Measurements from ENCODE around the gene RUNX3.
"Not testable (repeated sequence)": the region's sequence is repeated elsewhere in the genome, so short reads cannot be mapped to it uniquely, and the experiment has no call there.

RUNX3 gene

GRCh38 chr1:24911651-24912155 is 18.4 kb downstream of the RUNX3 start:
- no peak for DNase-seq

DNA sequence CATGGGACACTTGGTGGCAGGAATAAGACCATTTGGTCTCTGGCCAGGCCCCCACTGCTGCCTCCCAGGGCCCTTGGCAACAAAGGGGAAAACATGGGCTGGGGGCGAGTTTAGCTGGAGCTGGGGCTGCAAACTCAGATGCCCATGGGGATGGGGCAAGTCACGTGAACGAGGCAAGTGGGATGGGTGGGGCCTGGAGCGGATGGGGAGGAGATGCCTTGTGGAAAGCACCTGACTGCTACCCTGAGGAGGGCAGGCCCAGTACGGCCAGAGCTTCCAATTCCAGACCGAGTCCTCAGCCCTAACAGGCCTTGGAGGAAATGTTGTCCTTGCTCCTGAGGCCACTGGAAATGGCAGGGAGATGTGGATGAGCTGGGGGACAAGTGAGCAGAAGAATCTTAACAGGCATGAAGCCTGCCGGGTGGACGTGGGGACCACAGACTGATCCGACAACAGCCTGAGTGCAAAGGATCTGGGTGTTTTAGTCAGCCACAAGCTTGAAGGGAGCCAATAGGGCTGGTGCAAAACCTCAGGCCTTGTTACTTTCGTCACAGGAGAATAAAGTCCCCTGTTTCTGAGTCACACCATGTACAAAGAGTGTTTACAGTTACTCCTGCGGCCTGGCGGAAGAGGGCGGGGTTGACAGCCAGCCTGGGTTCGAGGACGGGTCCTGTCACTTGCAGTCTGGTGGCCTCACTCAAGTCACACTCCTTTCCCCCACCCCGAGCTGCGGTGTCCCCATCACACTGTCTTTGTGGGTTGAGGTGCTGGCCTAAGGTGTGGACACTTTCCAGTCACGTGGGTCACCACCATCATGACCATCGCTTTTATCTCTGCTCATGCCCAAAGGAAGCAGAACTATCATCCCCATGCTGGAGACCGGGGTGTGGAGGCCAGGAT is 19.1 kb downstream of the RUNX3 start:
- no peak for DNase-seq

DNA sequence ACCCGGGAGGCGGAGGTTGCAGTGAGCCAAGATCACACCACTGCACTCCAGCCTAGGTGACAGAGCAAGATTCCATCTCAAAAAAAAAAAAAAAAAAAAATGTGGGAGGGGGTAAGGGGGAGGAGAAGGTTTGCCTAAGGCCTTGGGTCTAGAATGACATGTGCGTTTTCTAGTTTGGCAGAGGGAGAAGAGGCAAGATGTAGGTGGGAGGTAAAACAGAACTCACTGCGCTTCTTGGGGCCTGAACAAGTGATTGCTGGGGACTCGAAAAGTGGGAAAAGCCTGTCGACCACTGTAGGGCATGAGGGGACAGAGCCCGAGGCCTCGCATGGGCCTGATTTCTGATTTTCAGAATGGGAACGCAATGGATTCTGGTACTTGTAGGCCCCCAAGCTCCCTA is 19.9 kb downstream of the RUNX3 start:
- no peak for DNase-seq

- DNase-seq: no peak
Observed at GRCh38 chr1:24909388-24909898, 20.6 kb downstream of the RUNX3 start.

DNA sequence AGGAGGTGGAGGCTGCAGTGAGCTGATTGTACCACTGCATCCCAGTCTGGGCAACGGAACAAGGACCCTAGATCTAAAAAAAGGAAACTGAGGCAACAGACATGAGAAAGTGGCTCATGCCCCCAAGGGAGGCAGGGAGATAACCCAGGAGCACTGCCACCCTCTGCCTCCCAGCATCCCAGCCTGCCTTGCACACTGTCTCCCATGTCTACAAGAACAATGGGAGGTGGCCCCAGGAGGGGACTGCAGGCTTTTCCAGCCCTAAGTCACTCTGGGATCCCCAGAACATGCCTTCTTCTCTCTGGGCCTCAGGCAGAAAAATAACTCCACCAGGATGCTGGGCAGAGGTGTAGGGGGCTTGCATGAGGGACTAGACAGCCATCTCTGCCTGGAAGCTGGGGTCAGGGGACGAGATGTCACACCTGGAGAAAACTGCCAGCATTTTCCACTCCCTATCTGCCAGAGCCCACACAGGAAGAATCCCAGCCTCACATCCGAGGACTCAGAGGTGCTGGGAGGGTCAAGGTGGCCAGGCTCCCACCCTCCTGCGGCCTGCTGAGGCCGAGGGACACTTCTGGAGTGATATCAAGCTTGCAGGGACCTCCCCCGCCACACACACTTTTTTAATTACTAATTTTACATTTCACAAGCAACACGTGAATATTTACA is 21.4 kb downstream of the RUNX3 start:
- DNase-seq: no peak

DNA sequence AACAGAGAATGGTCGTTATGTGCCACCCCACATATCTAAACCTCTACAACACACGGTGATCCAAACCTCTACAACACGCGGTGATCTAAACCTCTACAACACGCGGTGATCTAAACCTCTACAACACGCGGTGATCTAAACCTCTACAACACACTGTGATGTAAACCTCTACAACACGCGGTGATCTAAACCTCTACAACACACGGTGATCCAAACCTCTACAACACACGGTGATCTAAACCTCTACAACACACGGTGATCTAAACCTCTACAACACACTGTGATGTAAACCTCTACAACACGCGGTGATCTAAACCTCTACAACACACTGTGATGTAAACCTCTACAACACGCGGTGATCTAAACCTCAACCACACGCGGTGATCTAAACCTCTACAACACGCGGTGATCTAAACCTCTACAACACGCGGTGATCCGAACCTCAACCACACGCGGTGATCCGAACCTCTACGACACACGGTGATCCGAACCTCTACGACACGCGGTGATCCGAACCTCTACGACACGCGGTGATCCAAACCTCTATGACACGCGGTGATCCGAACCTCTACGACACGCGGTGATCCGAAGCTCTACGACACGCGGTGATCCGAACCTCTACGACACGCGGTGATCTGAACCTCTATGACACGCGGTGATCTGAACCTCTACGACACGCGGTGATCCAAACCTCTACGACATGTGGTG is 22.3 kb downstream of the RUNX3 start:
- not testable (repeated sequence) for DNase-seq

GRCh38 chr1:24906760-24907490 is 23.2 kb downstream of the RUNX3 start:
- no peak for DNase-seq

GRCh38 chr1:24905979-24906720 is 23.9 kb downstream of the RUNX3 start:
- DNase-seq: no peak

GRCh38 chr1:24905355-24905978 is 24.6 kb downstream of the RUNX3 start:
- no peak for DNase-seq

DNA sequence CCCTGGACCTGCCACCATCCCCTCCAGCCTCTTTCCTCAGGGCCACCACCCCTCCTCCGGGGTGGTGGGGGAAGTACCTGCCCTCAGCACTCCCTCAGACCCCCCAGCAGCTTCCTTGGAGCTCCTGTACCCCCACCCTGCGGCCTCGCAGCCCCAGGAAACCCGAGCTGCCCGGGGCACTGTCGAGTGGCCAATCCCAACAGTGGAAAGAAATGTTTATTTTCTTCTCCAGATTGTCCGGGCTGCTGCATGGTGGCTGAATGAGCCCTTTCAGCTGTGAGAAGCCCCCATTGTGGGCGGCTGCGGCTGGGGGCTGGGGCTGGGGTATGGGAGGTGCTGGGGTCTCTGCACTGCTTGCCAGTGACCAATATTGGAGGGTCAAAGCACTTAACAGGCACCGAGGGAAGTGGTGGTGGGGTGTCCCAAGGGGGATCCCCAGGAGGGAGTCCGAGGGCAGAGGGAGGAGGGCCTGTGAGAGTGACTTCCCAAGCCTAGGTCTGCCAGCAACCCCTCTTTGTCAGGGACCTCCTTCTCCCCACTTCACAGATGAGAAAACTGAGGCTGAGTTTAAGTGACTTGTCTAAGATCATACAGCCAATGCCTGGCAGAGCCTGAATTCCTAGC is 25.2 kb downstream of the RUNX3 start:
- no peak for DNase-seq

DNA sequence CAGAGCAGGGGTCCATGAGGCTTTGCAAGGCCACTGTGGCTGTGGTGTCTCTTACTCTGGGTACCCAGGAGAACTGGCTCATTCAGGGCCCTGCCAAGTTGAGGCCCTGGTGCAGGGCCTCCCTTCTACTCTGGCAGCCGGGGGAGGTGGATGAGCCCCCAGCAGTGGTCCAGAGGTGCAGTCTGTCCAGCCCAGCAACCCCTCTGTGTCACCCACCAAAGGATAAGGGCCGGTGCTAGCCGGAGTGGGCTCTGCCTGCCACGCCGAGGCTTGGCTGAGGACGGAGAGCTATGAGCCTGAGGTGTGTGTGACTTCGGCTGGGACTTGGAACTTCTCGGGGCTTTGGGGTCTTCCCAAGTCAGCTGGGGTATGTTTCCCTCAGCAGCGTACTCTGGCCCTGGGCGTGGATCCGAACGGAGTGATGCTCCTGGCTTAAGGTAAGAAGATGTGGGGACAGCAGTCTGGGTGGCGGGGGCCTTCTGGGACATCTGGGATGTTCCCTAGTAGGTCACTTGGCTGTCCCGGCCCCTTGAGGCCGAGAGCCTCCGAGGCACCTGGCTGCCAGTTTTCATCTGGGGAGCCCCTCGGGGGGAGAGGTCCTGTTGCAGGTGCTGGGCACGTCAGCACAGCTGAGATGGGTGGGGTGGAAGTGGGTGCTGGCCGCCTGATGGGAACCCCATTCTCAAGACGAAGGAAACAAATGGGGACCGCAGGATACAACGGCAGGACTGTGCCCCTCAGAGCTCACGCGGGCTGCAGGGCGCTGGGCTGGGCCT is 25.9 kb downstream of the RUNX3 start:
- no peak for DNase-seq

DNA sequence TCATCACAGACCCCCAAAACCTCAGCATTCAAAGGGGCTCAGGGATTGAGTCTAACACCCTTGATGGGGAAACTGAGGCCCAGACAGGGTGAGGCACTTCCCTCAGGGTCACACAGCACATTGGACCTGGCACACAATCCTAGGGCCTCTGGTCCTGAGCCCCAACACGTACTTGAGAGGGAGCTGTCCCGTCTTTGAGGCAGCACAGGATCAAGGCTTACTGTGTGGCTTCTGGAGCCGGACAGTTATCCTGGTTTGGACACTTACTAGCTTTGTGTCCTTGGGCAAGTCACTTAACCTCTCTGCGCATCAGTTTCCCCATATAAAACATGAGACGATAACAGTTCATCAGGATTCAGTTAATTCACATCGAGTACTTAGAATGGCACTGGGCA is 26.5 kb downstream of the RUNX3 start:
- DNase-seq: no peak

- DNase-seq: no peak
Observed at GRCh38 chr1:24903011-24903461, 27.0 kb downstream of the RUNX3 start.

GRCh38 chr1:24902471-24902891 is 27.6 kb downstream of the RUNX3 start:
- DNase-seq: no peak

DNA sequence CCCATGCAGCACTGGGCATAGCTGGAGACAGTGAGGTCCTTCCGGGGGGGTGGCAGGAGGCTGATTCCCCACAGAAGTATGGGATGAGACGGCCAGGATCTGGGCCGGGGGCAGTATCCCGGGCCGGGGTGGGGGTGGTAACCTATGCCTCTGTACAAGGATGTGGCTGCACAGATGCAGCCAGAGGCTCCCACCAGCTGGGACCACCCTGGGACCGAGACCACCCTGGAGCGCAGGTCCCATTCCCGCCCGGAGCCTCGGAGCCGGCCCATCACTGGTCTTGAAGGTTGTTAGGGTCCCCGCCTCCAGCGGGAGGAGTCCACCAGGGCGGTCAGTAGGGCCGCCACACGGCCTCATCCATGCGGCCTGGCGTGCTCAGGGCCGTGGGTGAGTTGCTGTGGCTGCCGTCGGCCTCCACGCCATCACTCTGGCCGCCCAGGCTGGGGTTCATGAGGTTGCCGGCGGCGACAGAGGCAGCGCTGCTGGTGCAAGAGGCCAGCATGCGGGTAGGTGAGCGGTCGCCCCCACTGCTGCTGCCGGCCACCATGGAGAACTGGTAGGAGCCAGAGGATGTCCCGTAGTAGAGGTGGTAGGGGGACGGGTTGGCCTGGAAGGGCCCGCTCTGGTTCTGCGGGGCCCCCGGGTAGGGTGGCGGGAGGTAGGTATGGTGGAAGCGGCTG is 28.1 kb downstream of the RUNX3 start:
- DNase-seq: no peak

DNA sequence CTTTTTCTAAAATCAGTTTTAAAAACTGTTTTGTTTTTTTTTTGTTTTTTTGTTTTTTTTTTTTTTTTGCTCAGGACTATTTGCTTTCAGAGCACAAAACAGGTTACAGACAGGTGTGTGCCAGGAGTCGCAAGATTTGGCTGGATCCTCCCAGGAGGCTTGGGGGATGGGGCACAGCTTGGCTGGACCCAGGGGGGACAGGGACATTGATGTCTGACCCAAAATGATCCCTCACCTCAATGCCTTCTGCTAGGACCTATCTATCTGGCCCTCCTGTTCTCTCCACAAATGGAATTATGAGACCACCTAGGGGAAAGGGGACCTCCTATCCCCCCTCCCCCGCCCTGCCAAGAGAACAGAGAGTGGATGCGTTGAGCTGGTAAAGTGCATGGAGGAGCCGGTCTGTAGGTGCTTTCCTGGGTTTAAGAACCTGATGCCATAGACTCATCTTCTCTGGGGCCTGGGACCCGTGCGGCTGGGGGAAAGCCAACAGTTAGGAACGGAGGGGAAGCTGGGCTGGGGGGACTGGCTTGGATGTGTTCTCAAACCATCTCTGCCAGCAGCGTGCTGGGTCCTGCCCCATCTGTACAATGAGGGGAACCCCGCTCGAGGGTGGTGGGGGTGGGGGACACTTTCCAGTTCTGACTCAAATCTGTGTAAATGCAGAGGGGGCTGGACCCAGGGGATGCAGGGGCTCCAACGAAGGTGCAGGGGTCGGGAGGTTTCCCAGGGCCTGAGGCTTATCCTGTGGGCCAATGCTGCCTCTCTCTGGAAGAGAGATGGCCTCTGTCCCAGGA is 28.9 kb downstream of the RUNX3 start:
- no peak for DNase-seq

- DNase-seq: no peak
Observed at GRCh38 chr1:24900486-24900849, 29.6 kb downstream of the RUNX3 start.

Measured in NCI-H1417 (cell line).